ENCODE results near the gene TBPL2.
"Not testable (repeated sequence)": the region's sequence is repeated elsewhere in the genome, so short reads cannot be mapped to it uniquely, and the experiment has no call there.

The TBPL2 gene

DNA sequence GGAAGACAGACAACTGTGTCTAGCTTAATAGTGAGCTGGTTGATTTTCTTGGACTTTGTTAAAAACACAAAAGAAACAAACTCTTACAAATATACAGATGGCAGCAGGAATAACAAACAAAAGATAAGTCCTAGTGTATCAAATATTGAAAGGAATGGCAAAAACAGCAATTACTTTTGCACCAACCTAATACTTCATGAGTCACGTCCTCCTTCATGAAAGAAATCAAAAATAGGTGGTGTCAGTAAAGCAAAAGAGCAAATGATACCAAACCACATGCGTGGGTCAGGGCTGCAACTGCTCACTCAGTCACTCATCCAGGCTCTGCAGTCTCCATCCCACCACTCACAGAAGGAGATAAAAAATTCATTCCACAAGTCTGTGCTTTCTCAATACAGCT, 40.6 kb downstream of the TBPL2 start:
- no peak for DNase-seq

DNA sequence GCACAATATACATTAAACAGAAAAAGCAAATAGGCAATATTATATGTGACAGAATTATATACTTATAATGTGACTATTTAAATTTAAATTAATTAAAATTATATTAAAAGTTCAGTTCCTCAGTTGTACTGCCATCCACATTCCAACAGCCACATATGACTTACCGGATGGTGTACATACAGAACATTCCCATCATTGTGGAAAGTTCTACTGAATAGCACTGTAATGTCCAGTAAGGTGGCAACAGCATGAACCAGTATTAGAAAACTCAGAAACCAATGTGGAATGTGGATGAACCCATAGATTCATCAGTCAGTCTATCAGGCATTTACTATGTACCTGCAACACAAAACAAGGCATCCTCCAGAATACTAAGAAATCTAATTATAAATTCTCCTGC, 41.2 kb downstream of the TBPL2 start:
- DNase-seq: no peak

DNA sequence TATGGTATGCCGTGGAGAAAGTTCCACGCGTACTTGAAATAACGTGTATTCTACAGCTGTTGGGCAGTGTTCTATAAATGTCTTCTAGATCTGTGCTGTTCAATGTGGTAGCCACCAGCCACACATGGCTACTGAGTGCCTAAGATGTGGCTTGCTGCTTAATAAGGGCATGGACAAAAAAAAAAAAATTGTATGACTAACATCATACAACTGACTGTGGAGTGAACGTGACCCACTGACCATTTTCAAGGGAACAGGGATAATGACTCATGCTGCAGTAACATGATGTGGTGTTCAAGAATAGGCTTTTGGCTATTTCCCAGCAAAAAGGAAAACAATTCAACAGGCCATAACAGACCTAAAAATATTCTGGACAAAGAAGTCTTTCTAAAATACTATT, 41.7 kb downstream of the TBPL2 start:
- no peak for DNase-seq

- no peak for DNase-seq
Measured at GRCh38 chr14:55389330-55389729, 51.1 kb downstream of the TBPL2 start.

DNA sequence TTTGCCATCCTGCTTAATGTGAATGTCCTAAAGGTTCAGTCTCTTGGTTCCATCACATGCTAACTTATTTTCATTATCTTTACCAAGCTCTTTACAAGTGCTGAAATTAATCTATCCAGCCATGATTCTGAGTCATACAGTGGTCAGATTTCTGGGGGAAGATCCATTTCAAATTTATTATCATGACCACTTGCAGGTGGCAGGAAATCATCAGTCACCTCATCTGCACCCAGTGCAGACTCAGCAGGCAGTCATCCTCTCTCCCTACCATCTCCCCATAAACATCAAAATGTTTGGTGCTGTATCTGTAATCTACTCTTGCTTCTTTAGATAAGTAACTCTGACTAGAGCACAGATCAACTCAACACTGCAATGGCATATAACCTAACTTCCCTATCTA, 52.3 kb downstream of the TBPL2 start:
- DNase-seq: no peak

- no peak for DNase-seq
Measured at GRCh38 chr14:55387121-55387520, 53.3 kb downstream of the TBPL2 start.

- no peak for DNase-seq
Measured at GRCh38 chr14:55386037-55386808, 54.2 kb downstream of the TBPL2 start.

- DNase-seq: no peak
Measured at GRCh38 chr14:55384536-55384935, 55.9 kb downstream of the TBPL2 start.

DNA sequence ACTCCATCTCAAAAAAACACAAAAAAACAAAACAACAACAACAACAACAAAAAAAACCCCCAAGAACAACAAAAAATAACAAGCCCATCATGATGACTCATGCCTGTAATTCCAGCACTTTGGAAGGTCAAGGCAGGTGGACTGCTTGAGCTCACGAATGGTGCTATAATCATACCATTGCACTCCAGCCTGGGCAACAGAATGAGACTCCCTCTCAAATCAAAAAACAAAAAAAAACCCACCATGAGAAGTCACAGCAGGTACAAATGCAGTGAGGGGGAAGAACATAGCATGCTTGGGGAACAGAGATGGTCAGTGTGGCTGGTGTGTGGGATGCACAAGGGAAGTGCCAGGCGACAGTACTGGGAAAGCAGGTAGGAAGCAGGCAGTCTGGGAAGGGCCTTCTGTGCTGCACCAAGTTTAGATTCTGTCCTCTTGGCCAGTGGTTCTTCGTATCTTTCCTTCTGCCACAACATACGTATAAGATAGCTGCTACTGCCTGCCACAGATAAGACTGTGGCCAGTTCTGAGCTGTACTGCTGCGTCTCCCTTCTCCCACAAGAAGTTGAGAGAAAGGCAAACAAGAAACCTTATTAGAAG, 56.8 kb downstream of the TBPL2 start:
- no peak for DNase-seq

- DNase-seq: not testable (repeated sequence)
Measured at GRCh38 chr14:55383056-55383466, 57.4 kb downstream of the TBPL2 start.

- no peak for DNase-seq
Measured at GRCh38 chr14:55382483-55382882, 57.9 kb downstream of the TBPL2 start.

DNA sequence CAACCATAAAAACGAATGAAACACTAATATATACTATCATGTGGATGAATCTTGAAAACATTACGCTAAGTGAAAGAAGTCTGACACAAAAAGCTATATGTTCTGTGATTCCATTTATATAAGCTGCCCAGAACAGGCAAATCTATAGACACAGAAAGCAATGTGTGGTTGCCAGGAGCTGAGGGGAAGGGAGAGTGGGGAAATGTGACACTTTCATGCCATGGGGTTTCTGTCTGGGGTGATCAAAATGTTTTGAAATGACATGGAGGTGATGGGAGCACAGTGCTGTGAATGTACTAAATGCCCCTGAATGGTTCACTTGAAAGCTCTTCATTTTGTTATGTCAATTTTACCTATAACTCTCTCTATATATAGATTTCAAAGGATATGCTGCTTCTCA, 58.9 kb downstream of the TBPL2 start:
- no peak for DNase-seq

- DNase-seq: no peak
Measured at GRCh38 chr14:55381040-55381439, 59.4 kb downstream of the TBPL2 start.

GRCh38 chr14:55377236-55377635, 63.2 kb downstream of the TBPL2 start:
- DNase-seq: no peak

- DNase-seq: no peak
Measured at GRCh38 chr14:55374771-55375170, 65.6 kb downstream of the TBPL2 start.

DNA sequence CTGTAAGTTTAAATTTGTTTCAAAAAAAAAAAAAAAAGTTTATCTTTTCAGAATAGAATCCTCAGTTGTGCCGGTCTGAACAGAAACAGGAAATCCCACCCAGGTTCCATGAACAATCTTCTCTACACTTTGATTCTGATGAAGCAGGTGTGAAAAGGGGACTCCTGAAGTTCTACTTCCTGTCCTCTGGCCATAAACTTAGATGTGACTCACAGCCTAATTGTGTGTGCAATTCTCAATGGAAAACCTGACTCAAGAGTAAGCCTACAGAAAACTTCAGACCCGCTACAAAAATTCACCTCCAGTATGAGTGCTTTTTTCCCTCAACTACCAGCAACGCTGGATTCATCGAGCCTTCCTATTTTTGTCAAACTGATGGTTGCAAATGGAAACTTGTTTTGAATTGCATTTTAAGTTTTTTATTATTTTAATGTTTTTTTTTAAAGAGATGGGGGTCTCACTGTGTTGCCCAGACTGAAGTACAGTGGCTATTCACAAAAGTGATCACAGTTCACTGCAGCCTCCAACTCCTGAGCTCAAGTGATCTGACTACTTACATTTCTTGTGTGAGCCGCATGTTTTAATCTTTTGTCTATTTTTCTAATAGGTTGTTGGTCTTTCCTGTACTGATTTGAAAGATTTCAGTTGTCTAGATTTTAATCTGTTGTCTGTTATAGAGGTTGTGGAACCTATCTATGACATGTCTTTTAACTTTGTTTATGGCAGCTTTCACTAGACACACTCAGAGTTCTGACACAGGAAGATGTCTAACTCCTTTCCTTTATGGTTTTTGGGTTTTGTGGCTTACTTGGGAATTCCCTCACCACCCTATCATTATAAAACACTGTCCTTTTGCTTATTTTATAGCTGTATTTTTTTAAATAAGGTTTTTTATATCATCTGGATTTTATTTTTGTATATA, 66.4 kb downstream of the TBPL2 start:
- peak in 3 of 6 experiments; percentile 45 to 62 (median 48) for DNase-seq

GRCh38 chr14:55372825-55373224, 67.6 kb downstream of the TBPL2 start:
- no peak for DNase-seq

- DNase-seq: no peak
Measured at GRCh38 chr14:55372423-55372822, 68.0 kb downstream of the TBPL2 start.

GRCh38 chr14:55370883-55371455, 69.4 kb downstream of the TBPL2 start:
- no peak for DNase-seq

DNA sequence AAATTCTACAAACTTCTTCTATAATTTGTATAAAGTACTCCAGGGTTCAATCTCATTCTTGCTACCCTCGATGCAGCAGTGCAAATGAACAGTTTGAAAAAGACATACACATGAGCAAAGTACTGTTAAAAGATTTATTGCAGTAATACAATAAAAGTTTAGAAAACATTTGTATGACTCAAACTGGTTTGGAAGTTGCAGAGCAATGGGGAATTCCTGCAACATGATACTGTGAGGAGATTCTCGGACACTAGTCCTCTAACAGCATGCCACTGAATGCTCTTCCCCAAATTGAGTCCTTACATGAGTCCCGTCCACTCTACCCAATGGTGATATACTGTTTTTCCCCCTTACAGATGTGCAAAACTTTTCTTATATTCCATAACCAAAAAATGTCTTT, 74.1 kb downstream of the TBPL2 start:
- DNase-seq: no peak

Data from stimulated activated naive CD4-positive, alpha-beta T cell (primary cell).